IPS-NIHi7 (cell line): ENCODE results near the gene DAZ2.
"Not testable (repeated sequence)": the region's sequence is repeated elsewhere in the genome, so short reads cannot be mapped to it uniquely, and the experiment has no call there.

Source experiments
- DNase-seq: peaks from one replicate; pipeline ENCODE4 v3.0.0; 2012; ENCODE audit warnings: mixed read lengths; ENCODE audit errors: extremely low spot score

The DAZ2 gene

GRCh38 chrY:23219233-23219632 is at the start of gene DAZ2:
Gene DAZ2, plus strand, starts transcription at chrY:23219533. Its CDS starts 208 bp downstream, at chrY:23219741.
- not testable (repeated sequence) for DNase-seq

DNA sequence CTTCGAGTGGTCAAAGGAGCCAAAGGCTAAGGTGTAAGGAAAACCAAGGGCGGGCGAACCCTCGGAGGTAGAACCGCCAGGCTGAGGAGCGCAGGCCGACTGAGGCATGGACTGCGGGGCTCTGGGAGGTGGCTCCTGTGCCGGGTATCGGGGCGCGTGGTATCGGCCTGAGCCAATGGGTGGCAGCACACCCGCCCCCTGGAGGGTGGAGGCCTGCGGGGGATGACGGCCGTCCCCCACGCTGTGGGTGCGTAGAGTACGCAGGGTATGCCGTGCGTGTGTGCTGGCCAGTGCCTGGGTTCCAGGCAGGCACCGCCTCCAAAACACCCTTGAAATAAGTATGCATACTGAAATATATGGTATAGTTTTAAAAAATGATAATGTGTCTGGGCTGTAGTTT is 20.4 kb upstream of the DAZ2 start, which contains the start of gene DAZ1:
Gene DAZ1 (minus strand): TSS at position 101 of the 400 bp plus-strand sequence. CDS start 208 bp downstream, outside the sequence.
- DNase-seq = not testable (repeated sequence)

DNA sequence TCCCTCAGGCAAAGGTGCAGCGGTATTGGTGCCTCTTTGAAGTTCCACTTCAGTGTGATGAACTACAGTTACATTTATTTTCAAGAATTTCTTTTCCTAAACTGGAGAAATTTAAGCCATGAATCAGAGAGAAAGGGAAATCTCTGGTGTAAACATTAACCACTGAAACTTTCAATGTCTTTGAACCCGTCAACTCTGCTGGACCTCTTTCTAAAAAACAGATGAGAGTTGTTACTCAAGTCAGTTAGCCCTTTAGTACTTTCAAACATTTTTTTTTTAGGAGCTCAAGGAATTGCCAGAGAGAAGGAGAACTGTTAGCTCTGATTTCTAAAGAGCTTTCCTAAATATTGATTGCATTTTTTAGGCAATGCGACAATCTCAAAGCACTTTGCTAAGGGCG is 11.9 kb upstream of the DAZ2 start:
- not testable (repeated sequence) for DNase-seq

DNA sequence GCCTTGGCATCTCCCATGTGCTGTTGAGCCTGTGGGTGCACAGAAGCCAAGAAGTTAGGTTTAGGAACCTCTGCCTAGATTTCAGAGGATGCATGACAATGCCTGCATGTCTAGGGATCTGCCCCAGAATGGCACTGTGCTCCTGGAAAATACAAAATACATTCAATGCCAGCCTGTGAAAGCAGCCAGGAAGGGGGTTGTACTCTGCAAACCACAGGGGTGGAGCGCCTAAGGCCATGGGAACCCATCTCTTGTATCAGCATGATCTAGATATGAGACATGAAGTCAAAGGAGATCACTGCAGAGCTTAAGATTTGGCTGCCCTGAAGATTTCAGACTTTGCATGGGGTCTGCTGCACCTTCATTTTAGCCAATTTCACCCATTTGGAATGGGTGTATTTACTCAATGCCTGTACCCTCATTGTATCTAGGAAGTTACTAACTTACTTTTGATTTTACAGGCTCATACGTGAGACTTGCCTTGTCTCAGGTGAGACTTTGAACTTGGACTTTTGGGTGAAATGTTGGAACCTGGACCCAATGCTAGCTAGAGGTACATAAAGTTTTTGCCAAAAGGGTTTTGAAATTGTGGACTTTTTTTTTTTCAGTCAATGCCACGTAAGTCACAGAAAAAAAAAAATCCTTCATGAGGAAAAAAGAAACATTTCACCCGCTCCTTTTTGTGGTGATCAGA is 9.4 kb upstream of the DAZ2 start:
- DNase-seq = not testable (repeated sequence)

- not testable (repeated sequence) for DNase-seq
These were observed 8.7 kb upstream of the DAZ2 start for GRCh38 chrY:23210681-23211080.
